Measurements from ENCODE around the gene RRM2. TPM values are rescaled to one million over a fixed set of nuclear protein-coding genes. Genes with fewer than 3 reads are reported as not detected.

Gene RRM2
- total and polyA plus RNA-seq, 2 experiments from 2014 or later, result 14.0 to 43.7 TPM

- Histone ChIP-seq H3K27ac (no peak overlapping the region), H3K4me3 (no peak overlapping the region), H3K4me1 (ENCODE audit: low read depth) (peaks cover 13% of the 10 kb centered on the region), H3K27me3 (no peaks in the 10 kb centered on the region), H3K9me3 (ENCODE audit: low read depth) (no peaks in the 10 kb centered on the region), H3K36me3 (no peaks in the 10 kb centered on the region)
- TF ChIP-seq CTCF (IDR thresholded peaks at IDR 0.05; ENCODE audit: low read depth, low read length), result no peak
- DNase-seq (ENCODE audit: low read depth in 1 of 2, low spot score in 1 of 2), result no peak
Observed at GRCh38 chr2:10166676-10167292, 44.2 kb downstream of the RRM2 start.

- H3K4me1 ChIP-seq (ENCODE audit: low read depth), result peaks cover 13% of the 10 kb centered on the region
- H3K36me3 ChIP-seq, result no peaks in the 10 kb centered on the region
- no peaks in the 10 kb centered on the region for H3K9me3 ChIP-seq (ENCODE audit: low read depth)
- H3K4me3 ChIP-seq, result no peak overlapping the region
- H3K27ac ChIP-seq, result no peak overlapping the region
- no peak for DNase-seq (ENCODE audit: low read depth in 1 of 2, low spot score in 1 of 2)
- TF ChIP-seq CTCF (IDR thresholded peaks at IDR 0.05; ENCODE audit: low read depth, low read length), result no peak
- no peaks in the 10 kb centered on the region for H3K27me3 ChIP-seq
Observed at GRCh38 chr2:10167316-10167715, 44.8 kb downstream of the RRM2 start.

- Histone ChIP-seq H3K27me3 (no peaks in the 10 kb centered on the region), H3K4me3 (no peak overlapping the region), H3K4me1 (ENCODE audit: low read depth) (peaks cover 9% of the 10 kb centered on the region), H3K9me3 (ENCODE audit: low read depth) (no peaks in the 10 kb centered on the region), H3K27ac (no peak overlapping the region), H3K36me3 (no peaks in the 10 kb centered on the region)
- no peak for DNase-seq (ENCODE audit: low read depth in 1 of 2, low spot score in 1 of 2)
- no peak for TF ChIP-seq CTCF (IDR thresholded peaks at IDR 0.05; ENCODE audit: low read depth, low read length)
Observed at GRCh38 chr2:10168221-10168620, 45.7 kb downstream of the RRM2 start.

- H3K4me1 ChIP-seq (ENCODE audit: low read depth), result peaks cover 9% of the 10 kb centered on the region
- DNase-seq (ENCODE audit: low read depth in 1 of 2, low spot score in 1 of 2), result no peak
- no peak overlapping the region for H3K27ac ChIP-seq
- H3K36me3 ChIP-seq, result no peaks in the 10 kb centered on the region
- no peaks in the 10 kb centered on the region for H3K27me3 ChIP-seq
- no peak overlapping the region for H3K4me3 ChIP-seq
- no peak for TF ChIP-seq CTCF (IDR thresholded peaks at IDR 0.05; ENCODE audit: low read depth, low read length)
- H3K9me3 ChIP-seq (ENCODE audit: low read depth), result no peaks in the 10 kb centered on the region
Observed at GRCh38 chr2:10169053-10169578, 46.6 kb downstream of the RRM2 start.

GRCh38 chr2:10169581-10169980 lies 47.0 kb downstream of the RRM2 start:
- no peaks in the 10 kb centered on the region for H3K36me3 ChIP-seq
- no peaks in the 10 kb centered on the region for H3K9me3 ChIP-seq (ENCODE audit: low read depth)
- no peak overlapping the region for H3K27ac ChIP-seq
- TF ChIP-seq CTCF (IDR thresholded peaks at IDR 0.05; ENCODE audit: low read depth, low read length), result no peak
- DNase-seq (ENCODE audit: low read depth in 1 of 2, low spot score in 1 of 2), result peak in 1 of 2 donors; percentile 36
- H3K27me3 ChIP-seq, result no peaks in the 10 kb centered on the region
- H3K4me1 ChIP-seq (ENCODE audit: low read depth), result peaks cover 9% of the 10 kb centered on the region
- H3K4me3 ChIP-seq, result no peak overlapping the region
